ENCODE data around the gene RSRC1.

DNA sequence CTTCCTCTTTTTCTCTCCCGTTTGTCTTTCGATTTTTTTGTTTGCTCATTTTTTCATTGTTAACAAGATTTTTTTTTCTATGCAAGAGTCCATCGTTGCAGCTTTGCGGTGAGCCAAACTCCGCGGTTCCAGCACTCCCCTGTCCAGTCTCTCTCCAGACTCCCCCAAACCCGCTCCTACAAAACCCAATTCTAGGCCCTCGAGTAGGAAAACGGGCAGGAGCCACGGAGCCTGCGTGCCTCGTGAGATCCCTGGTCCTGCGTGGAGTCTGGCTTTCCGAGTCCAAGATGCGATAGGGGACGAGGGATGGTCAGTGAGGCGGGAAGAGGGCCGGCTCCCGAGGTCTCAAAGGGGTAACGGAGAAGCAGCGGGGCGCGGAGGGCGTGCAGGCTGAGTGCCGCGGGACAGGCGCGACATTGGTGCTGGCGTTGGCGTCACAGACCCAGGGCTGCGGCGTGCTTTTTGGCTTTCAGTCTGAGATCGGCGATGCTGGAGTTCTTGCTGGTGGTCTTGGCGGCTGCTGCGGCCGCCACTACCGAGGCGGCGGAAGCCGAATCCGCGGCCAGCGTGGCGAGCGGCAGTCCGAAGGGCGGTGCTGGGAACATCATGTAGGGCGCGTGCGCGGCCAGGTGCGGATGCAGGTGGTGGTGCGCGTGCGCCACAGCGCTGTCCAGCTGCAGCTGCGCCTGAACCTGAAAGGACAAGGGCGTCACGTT, 12.1 kb upstream of the RSRC1 start:
- TF ChIP-seq, protein P1, sequence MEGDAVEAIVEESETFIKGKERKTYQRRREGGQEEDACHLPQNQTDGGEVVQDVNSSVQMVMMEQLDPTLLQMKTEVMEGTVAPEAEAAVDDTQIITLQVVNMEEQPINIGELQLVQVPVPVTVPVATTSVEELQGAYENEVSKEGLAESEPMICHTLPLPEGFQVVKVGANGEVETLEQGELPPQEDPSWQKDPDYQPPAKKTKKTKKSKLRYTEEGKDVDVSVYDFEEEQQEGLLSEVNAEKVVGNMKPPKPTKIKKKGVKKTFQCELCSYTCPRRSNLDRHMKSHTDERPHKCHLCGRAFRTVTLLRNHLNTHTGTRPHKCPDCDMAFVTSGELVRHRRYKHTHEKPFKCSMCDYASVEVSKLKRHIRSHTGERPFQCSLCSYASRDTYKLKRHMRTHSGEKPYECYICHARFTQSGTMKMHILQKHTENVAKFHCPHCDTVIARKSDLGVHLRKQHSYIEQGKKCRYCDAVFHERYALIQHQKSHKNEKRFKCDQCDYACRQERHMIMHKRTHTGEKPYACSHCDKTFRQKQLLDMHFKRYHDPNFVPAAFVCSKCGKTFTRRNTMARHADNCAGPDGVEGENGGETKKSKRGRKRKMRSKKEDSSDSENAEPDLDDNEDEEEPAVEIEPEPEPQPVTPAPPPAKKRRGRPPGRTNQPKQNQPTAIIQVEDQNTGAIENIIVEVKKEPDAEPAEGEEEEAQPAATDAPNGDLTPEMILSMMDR (IDR thresholded peaks at IDR 0.05; ENCODE audit: insufficient read depth, low read length, poor library complexity, severe bottlenecking) = no peak
- TF ChIP-seq EZH2phosphoT487 (conservative IDR thresholded peaks at IDR 0.05; ENCODE audit: low read length) = no peak

All from SU-DHL-6 (cell line).